Upper lobe of left lung (tissue), 6 donors: ENCODE data around the gene TRIP6. TPM values are rescaled to one million over a fixed set of nuclear protein-coding genes. Genes with fewer than 3 reads are reported as not detected.
"Not testable (repeated sequence)": the region's sequence is repeated elsewhere in the genome, so short reads cannot be mapped to it uniquely, and the experiment has no call there.

Experiments
- ATAC-seq, 2 donors: fragments of 200-7000 bp; cut with Tn5 transposase; one replicate each; pipeline ENCODE4 v1.9.1; 2022; ENCODE audit warnings: mild to moderate bottlenecking in 2 of 2, moderate library complexity in 2 of 2; ENCODE audit not compliant: low FRiP score in 2 of 2
- DNase-seq, 2 donors: peaks; one replicate each; pipeline ENCODE4 v3.0.0-alpha.2; 2019 to 2020
- H3K27ac ChIP-seq, 4 donors: fragments of 200-600 bp; sonication (generic); one replicate each; pipeline ENCODE4 v1.5.1; 2016 to 2019
- H3K27me3 ChIP-seq, 4 donors: fragments of 200-600 bp; sonication (generic); one replicate each; pipeline ENCODE4 v1.5.1; 2017 to 2019
- H3K36me3 ChIP-seq, 4 donors: fragments of 200-600 bp; sonication (generic); one replicate each; pipeline ENCODE4 v1.5.1; 2016 to 2019
- H3K4me1 ChIP-seq, 4 donors: fragments of 200-600 bp; sonication (generic); one replicate each; pipeline ENCODE4 v1.5.1; 2018 to 2019
- H3K4me3 ChIP-seq, 4 donors: fragments of 200-600 bp; sonication (generic); one replicate each; pipeline ENCODE4 v1.5.1; 2017 to 2019; ENCODE audit warnings: mild to moderate bottlenecking in 2 of 4, moderate library complexity in 1 of 4
- H3K9me3 ChIP-seq, 4 donors: fragments of 200-600 bp; sonication (generic); one replicate each; pipeline ENCODE4 v1.5.1; 2018 to 2019
- CTCF ChIP-seq, 6 experiments: fragments of 450-650 bp in 4 of 6; fragments of 200-600 bp in 2 of 6; sonication (generic) in 2 of 6; IDR thresholded peaks; one replicate each; pipeline ENCODE4 v1.5.1; 2016 to 2019; ENCODE audit warnings: antibody characterized with exemption in 6 of 6
- EP300 ChIP-seq, 4 donors: sonication (generic); formaldehyde crosslinking; IDR thresholded peaks; one replicate each; pipeline ENCODE4 v1.5.1; 2017; ENCODE audit warnings: antibody characterized with exemption in 4 of 4, control low read depth in 2 of 4
- POLR2A ChIP-seq, 4 donors: fragments of 450-650 bp; IDR thresholded peaks; one replicate each; pipeline ENCODE4 v1.5.1; 2016 to 2017; ENCODE audit warnings: antibody characterized with exemption in 4 of 4, mild to moderate bottlenecking in 2 of 4
- POLR2AphosphoS5 ChIP-seq, 2 donors: sonication (generic); formaldehyde crosslinking; IDR thresholded peaks; one replicate each; pipeline ENCODE4 v1.5.1; 2017; ENCODE audit warnings: antibody characterized with exemption in 2 of 2
- WGBS, 2 donors: methylation state at CpG; one replicate each; pipeline ENCODE4 v1.1.5; 2017 to 2018; 5-methylcytosine and 5-hydroxymethylcytosine counted together
- total RNA-seq, 6 donors: library from RNA; depleted of rRNA in 4 of 6; stranded (reverse); fragments of >200 nt in 4 of 6; gene quantifications; one replicate each; pipeline versions ENCODE4 v1.1.0 to v1.2.1, GENCODE V29; 2016 to 2021
- donor health status: DM: no; HTN: no; CAD: no; lungs with moderate emphysema.
- donor health status: DM: no; HTN: yes; CAD: no; lungs with severe emphysema.

The TRIP6 gene
- total RNA-seq, 6 donors from 2014 or later: 17.8 to 74.3 (median 67.3) TPM

- DNase-seq (no peak), ATAC-seq (no peak)
- Histone ChIP-seq H3K27ac (no peak overlapping the region), H3K4me1 (no peaks in the 10 kb centered on the region), H3K27me3 (no peaks in the 10 kb centered on the region), H3K4me3 (no peak overlapping the region), H3K9me3 (no peaks in the 10 kb centered on the region), H3K36me3 (no peaks in the 10 kb centered on the region)
- WGBS, 2 donors: 80 to 90% methylated on average over 3 of the region's 3 CpGs
- TF ChIP-seq POLR2AphosphoS5 (IDR thresholded peaks at IDR 0.05) (no peak), EP300 (IDR thresholded peaks at IDR 0.05) (no peak), POLR2A (IDR thresholded peaks at IDR 0.05) (no peak), CTCF (IDR thresholded peaks at IDR 0.05) (no peak)
Observed at GRCh38 chr7:100911484-100911883, 44.3 kb downstream of the TRIP6 start.

- Histone ChIP-seq H3K36me3 (no peaks in the 10 kb centered on the region), H3K27ac (no peak overlapping the region), H3K9me3 (no peaks in the 10 kb centered on the region), H3K4me1 (peaks cover 0 to 9% (median 0%) of the 10 kb centered on the region in 4 donors), H3K27me3 (no peaks in the 10 kb centered on the region), H3K4me3 (no peak overlapping the region)
- ATAC-seq: no peak
- 82 to 85% methylated on average over 15 of the region's 15 CpGs for WGBS, 2 donors
- no peak for TF ChIP-seq EP300 (IDR thresholded peaks at IDR 0.05)
- no peak for TF ChIP-seq CTCF (IDR thresholded peaks at IDR 0.05)
- TF ChIP-seq POLR2A (IDR thresholded peaks at IDR 0.05): no peak
- no peak for TF ChIP-seq POLR2AphosphoS5 (IDR thresholded peaks at IDR 0.05)
- peak in 1 of 2 donors; percentile 38 for DNase-seq
Observed at GRCh38 chr7:100914208-100914878, 47.2 kb downstream of the TRIP6 start.

- TF ChIP-seq POLR2AphosphoS5 (IDR thresholded peaks at IDR 0.05) (peak; percentile 57 to 58), EP300 (IDR thresholded peaks at IDR 0.05) (peak in 1 of 4 donors; percentile 93), POLR2A (IDR thresholded peaks at IDR 0.05) (no peak), CTCF (IDR thresholded peaks at IDR 0.05) (no peak)
- Histone ChIP-seq H3K27ac (no peak overlapping the region), H3K27me3 (no peaks in the 10 kb centered on the region), H3K9me3 (no peaks in the 10 kb centered on the region), H3K4me3 (no peak overlapping the region), H3K36me3 (no peaks in the 10 kb centered on the region), H3K4me1 (peaks cover 0 to 9% (median 0%) of the 10 kb centered on the region in 4 donors)
- DNase-seq: peak in 1 of 2 donors; percentile 69
- 60 to 74% methylated on average over 8 of the region's 8 CpGs for WGBS, 2 donors
- ATAC-seq: peak in 1 of 2 donors; percentile 62
Observed at GRCh38 chr7:100914879-100915447, 47.8 kb downstream of the TRIP6 start.

- H3K27me3 ChIP-seq, DNase-seq, H3K36me3 ChIP-seq, H3K27ac ChIP-seq, H3K4me1 ChIP-seq, H3K9me3 ChIP-seq, ATAC-seq, H3K4me3 ChIP-seq: not testable (repeated sequence)
- WGBS, 2 donors: 83 to 90% methylated on average over 5 of the region's 5 CpGs
Observed at GRCh38 chr7:100919335-100919734, 52.1 kb downstream of the TRIP6 start.

- 73 to 76% methylated on average over 9 of the region's 9 CpGs for WGBS, 2 donors
- H3K27me3 ChIP-seq, H3K4me1 ChIP-seq, H3K9me3 ChIP-seq, H3K27ac ChIP-seq, ATAC-seq, H3K4me3 ChIP-seq, DNase-seq, H3K36me3 ChIP-seq: not testable (repeated sequence)
Observed at GRCh38 chr7:100919779-100920437, 52.7 kb downstream of the TRIP6 start.
